Smooth muscle cell of bladder (primary cell): ENCODE measurements around the gene OVCH1. TPM values are rescaled to one million over a fixed set of nuclear protein-coding genes. Genes with fewer than 3 reads are reported as not detected.

ENCODE experiments used
- total RNA-seq: library from RNA; depleted of rRNA; stranded (reverse); fragments of >200 nt; gene quantifications from 2 replicates; pipeline ENCODE4 v1.2.3, GENCODE V29; 2014

Gene OVCH1, protein sequence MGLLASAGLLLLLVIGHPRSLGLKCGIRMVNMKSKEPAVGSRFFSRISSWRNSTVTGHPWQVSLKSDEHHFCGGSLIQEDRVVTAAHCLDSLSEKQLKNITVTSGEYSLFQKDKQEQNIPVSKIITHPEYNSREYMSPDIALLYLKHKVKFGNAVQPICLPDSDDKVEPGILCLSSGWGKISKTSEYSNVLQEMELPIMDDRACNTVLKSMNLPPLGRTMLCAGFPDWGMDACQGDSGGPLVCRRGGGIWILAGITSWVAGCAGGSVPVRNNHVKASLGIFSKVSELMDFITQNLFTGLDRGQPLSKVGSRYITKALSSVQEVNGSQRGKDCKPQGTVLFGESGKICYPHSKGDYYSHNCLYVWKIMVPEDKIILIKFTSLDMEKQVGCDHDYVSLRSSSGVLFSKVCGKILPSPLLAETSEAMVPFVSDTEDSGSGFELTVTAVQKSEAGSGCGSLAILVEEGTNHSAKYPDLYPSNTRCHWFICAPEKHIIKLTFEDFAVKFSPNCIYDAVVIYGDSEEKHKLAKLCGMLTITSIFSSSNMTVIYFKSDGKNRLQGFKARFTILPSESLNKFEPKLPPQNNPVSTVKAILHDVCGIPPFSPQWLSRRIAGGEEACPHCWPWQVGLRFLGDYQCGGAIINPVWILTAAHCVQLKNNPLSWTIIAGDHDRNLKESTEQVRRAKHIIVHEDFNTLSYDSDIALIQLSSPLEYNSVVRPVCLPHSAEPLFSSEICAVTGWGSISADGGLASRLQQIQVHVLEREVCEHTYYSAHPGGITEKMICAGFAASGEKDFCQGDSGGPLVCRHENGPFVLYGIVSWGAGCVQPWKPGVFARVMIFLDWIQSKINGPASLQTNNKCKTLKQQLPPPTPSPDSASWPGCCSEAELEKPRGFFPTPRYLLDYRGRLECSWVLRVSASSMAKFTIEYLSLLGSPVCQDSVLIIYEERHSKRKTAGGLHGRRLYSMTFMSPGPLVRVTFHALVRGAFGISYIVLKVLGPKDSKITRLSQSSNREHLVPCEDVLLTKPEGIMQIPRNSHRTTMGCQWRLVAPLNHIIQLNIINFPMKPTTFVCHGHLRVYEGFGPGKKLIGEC
- 0.09 and 0.14 TPM in 2 replicates for total RNA-seq

DNA sequence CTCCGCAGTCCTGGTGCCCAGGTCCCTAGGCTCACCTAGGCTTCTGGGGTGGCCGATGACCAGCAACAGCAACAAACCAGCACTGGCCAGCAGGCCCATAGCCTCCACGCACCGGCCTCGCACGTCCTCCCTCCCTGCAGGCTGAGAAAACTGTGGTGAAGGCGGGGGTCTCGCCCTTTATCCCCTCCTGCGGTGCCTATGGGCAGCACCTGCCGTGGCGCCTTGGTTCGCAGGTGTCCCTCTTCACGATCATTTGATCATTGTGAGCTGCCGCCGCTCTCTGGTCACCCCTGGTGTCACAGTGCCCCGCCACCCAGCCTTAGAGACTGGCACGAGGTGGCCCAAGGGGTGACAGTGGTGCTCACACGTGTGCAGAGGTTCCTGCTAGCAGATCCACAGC lies at the start of gene OVCH1:
Gene OVCH1, minus strand, starts transcription at position 99 of the 400 bp plus-strand sequence. Its CDS starts 0 bp downstream, at position 99.

DNA sequence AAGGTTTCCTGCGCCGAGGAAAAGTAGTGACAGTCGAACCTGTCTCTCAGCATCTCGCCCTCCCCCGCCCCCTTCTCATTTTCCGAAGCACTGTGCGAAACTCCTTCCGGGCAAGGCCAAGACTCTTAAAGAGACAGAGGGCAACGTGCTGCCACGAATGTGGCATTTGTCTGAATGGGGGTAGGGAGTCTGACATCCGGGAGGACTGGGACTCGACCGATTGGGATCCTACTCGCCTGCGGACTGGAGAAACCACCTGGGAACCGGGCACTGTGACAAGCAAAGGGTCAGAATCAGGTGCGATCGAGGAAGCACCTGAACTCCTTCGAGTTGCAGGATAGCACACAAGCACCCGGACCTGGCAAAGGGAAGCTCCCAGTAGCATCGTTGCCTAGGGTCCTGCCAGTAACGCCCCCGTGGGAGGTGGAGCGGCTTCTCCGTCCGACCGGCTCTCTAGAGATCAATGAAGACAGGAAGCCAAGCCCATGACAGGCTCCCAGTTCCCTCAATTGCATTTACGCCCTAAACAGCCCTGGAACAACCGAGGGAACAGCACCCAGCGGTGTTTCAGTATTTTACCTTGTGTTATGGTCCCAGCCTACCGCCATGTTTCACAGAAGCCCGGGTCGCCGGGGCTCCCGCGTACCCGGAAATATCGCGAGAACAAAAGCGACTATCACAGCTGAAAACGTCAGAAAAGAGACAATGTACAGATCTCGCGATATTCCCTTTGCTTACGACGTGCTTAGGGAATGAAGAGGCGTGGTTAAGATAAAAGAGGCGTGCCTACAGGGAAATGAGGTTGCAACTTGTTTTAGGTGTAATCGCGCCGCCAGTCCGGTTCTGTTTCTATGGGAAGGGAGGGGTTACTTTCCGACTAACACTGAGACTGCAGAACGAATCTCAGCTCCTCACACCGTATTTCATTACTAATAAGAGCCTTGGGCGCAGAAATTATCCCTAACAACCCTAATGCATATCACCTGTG lies 116.7 kb downstream of the OVCH1 start, which contains the start of gene ERGIC2:
Gene ERGIC2, minus strand, starts transcription at position 637 of the 988 bp plus-strand sequence. CDS start 9,539 bp downstream, outside the sequence.

Other genes with a start within 250 kb of the OVCH1 start
- gene ERGIC2, start 116.5 kb downstream of the OVCH1 start, total RNA-seq: 54.6 and 75.7 TPM in 2 replicates